Sigmoid colon (tissue), 4 donors: ENCODE results near the gene SLX1B.
"Not testable (repeated sequence)": the region's sequence is repeated elsewhere in the genome, so short reads cannot be mapped to it uniquely, and the experiment has no call there.

Source experiments
- EP300 ChIP-seq, 4 donors: sonication (generic); formaldehyde crosslinking; IDR thresholded peaks; one replicate each; pipeline ENCODE4 v1.6.1; 2017; ENCODE audit warnings: antibody characterized with exemption in 4 of 4
- POLR2A ChIP-seq, 2 donors: fragments of 450-650 bp; IDR thresholded peaks; one replicate each; pipeline ENCODE4 v1.6.1; 2016; ENCODE audit warnings: antibody characterized with exemption in 2 of 2, mild to moderate bottlenecking in 2 of 2, moderate library complexity in 2 of 2
- TF ChIP-seq, protein P1 (sequence below), 4 experiments: fragments of 450-650 bp in 3 of 4; fragments of 200-600 bp in 1 of 4; IDR thresholded peaks; one replicate each; pipeline ENCODE4 v1.5.1; 2016 to 2019; ENCODE audit warnings: antibody characterized with exemption in 4 of 4, mild to moderate bottlenecking in 3 of 4, moderate library complexity in 2 of 4

- TF ChIP-seq, protein P1, sequence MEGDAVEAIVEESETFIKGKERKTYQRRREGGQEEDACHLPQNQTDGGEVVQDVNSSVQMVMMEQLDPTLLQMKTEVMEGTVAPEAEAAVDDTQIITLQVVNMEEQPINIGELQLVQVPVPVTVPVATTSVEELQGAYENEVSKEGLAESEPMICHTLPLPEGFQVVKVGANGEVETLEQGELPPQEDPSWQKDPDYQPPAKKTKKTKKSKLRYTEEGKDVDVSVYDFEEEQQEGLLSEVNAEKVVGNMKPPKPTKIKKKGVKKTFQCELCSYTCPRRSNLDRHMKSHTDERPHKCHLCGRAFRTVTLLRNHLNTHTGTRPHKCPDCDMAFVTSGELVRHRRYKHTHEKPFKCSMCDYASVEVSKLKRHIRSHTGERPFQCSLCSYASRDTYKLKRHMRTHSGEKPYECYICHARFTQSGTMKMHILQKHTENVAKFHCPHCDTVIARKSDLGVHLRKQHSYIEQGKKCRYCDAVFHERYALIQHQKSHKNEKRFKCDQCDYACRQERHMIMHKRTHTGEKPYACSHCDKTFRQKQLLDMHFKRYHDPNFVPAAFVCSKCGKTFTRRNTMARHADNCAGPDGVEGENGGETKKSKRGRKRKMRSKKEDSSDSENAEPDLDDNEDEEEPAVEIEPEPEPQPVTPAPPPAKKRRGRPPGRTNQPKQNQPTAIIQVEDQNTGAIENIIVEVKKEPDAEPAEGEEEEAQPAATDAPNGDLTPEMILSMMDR (IDR thresholded peaks at IDR 0.05), result not testable (repeated sequence)
- not testable (repeated sequence) for TF ChIP-seq POLR2A, EP300 (IDR thresholded peaks at IDR 0.05)
These were observed 15.3 kb downstream of the SLX1B start for GRCh38 chr16:29469660-29470059.
